HUES6 (cell line): ENCODE data around the gene SNX13.
"Not testable (repeated sequence)": the region's sequence is repeated elsewhere in the genome, so short reads cannot be mapped to it uniquely, and the experiment has no call there.

Experiments
- H3K27ac ChIP-seq: 2 replicates; pipeline ENCODE4 v1.7.0; 2013; ENCODE audit warnings: low read depth, mild to moderate bottlenecking, low read length, inconsistent platforms
- H3K27me3 ChIP-seq: 2 replicates; pipeline ENCODE4 v1.6.1; 2013; ENCODE audit warnings: low read length; ENCODE audit not compliant: control insufficient read depth, insufficient read depth
- H3K36me3 ChIP-seq: 2 replicates; pipeline ENCODE4 v1.6.1; 2013; ENCODE audit warnings: low read length; ENCODE audit not compliant: control insufficient read depth, insufficient read depth
- H3K4me1 ChIP-seq: 2 replicates; pipeline ENCODE4 v1.6.1; 2013; ENCODE audit warnings: low read length; ENCODE audit not compliant: control insufficient read depth, insufficient read depth
- H3K4me3 ChIP-seq: 2 replicates; pipeline ENCODE4 v1.5.1; 2013; ENCODE audit warnings: low read depth, low read length
- H3K9ac ChIP-seq: one replicate; pipeline ENCODE4 v1.6.1; 2013; ENCODE audit warnings: mild to moderate bottlenecking, low read length
- H3K9me3 ChIP-seq: 2 replicates; pipeline ENCODE4 v1.6.1; 2013; ENCODE audit warnings: low read depth, low read length; ENCODE audit not compliant: control insufficient read depth, insufficient read depth

SNX13 gene

DNA sequence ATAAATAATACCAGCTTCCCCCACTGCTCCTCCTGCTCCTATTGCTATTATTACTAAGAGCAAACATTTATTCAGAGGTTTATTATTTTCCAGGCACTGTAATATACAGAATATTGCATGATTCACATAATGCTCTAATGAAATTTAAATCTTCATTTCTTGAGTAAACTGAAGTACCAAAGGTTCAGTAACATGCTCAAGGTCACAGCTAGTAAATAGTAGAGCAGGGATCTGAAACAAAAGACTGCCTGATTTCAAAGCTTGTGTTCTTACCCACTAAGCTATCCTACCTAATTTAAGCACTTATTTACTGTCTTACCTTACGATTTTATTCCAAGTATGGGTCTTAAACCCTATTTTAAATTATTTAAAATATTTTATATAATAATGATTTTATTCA is 126.2 kb downstream of the SNX13 start:
- Histone ChIP-seq H3K4me1 (no peaks in the 10 kb centered on the region), H3K4me3 (no peak overlapping the region)

DNA sequence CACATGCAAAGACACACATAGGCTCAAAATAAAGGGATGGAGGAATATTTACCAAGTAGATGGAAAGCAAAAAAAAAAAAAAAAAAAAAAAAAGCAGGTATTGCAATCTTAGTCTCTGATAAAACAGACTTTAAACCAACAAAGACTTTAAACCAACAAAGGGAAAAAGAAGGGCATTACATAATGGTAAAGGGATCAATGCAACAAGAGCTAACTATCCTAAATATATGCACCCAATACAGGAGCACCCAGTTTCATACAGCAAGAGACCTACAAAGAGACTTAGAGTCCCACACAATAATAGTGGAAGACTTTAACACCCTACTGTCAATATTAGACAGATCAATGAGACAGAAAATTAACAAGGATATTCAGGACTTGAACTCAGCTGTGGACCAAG is 131.1 kb downstream of the SNX13 start:
- not testable (repeated sequence) for H3K9ac ChIP-seq, H3K4me3 ChIP-seq, H3K27me3 ChIP-seq, H3K27ac ChIP-seq, H3K9me3 ChIP-seq, H3K36me3 ChIP-seq
- peaks cover 14% of the 10 kb centered on the region for H3K4me1 ChIP-seq

More for the DNA sequence above, 126.2 kb downstream of the SNX13 start:
- H3K36me3 ChIP-seq: peaks cover 4% of the 10 kb centered on the region; the same call in 1 of the 2 replicates
- no peaks in the 10 kb centered on the region for H3K27me3 ChIP-seq
- no peak overlapping the region for H3K9ac ChIP-seq
- H3K27ac ChIP-seq: no peak overlapping the region
- H3K9me3 ChIP-seq: no peaks in the 10 kb centered on the region; the same call in 1 of the 2 replicates

DNA sequence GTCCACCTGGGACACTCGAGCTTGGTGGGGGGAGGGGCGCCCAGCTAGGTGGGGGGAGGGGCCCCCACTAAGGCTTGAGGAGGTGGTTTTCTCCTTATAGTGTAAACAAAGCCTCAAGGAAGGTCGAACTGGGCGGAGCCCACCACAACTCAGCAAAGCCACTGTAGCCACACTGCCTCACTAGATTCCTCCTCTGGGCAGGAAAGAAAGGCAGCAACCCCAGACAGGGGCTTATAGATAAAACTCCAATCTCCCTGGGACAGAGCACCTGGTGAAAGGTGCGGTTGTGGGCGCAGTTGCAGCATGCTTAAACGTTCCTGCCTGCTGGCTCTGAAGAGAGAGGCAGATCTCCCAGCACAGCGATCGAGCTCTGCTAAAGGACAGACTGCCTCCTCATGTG is 133.1 kb downstream of the SNX13 start:
- no peaks in the 10 kb centered on the region for H3K27me3 ChIP-seq
- no peak overlapping the region for H3K4me3 ChIP-seq
- no peaks in the 10 kb centered on the region for H3K9me3 ChIP-seq
- peaks cover 14% of the 10 kb centered on the region for H3K4me1 ChIP-seq
- peaks cover 2% of the 10 kb centered on the region; the same call in 1 of the 2 replicates for H3K36me3 ChIP-seq
- H3K27ac ChIP-seq: 0 out of 2 replicates have a peak overlapping the region, but pooled peaks have one; percentile 15
- H3K9ac ChIP-seq: no peak overlapping the region

DNA sequence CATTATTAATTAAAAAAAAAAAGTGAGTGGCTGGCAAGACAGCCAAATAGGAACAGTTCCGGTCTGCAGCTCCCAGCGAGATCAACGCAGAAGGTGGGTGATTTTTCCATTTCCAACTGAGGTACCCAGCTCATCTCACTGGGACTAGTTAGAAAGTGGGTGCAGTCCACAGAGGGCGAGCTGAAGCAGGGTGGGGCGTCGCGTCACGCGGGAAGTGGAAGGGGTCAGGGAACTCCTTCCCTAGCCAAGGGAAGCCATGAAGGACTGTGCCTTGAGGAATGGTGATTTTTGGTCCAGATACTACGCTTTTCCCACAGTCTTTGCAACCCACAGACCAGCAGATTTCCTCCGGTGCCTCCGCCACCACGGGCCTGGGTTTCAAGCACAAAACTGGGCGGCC is 133.7 kb downstream of the SNX13 start:
- H3K4me1 ChIP-seq: peaks cover 14% of the 10 kb centered on the region
- no peaks in the 10 kb centered on the region for H3K27me3 ChIP-seq
- peaks cover 2% of the 10 kb centered on the region; the same call in 1 of the 2 replicates for H3K36me3 ChIP-seq
- no peaks in the 10 kb centered on the region for H3K9me3 ChIP-seq
- H3K27ac ChIP-seq: peak overlapping the region; percentile 40; the same call in 1 of the 2 replicates
- H3K4me3 ChIP-seq: no peak overlapping the region
- H3K9ac ChIP-seq: no peak overlapping the region

DNA sequence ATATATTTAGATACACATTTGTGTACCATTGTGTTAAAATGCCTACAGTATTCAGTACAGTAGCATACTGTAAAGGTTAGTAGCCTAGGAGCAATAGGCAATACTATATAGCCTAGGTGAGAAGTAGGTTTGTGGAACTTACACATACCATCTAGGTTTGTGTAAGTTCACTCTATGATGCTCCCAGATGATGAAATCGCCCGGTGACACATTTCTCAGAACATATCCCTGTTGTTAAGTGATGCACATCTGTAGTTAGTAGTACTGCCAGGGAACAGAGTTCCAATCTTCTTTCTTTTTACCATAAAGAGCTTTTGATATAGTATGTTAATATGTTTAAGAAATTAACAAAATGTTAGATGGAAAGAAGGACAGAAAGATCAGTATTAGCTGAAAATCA is 138.2 kb downstream of the SNX13 start:
- H3K4me3 ChIP-seq: no peak overlapping the region
- no peaks in the 10 kb centered on the region for H3K9me3 ChIP-seq
- peaks cover 10% of the 10 kb centered on the region; the same call in 1 of the 2 replicates for H3K36me3 ChIP-seq
- H3K27ac ChIP-seq: no peak overlapping the region
- peaks cover 6% of the 10 kb centered on the region for H3K4me1 ChIP-seq
- no peaks in the 10 kb centered on the region for H3K27me3 ChIP-seq
- no peak overlapping the region for H3K9ac ChIP-seq

DNA sequence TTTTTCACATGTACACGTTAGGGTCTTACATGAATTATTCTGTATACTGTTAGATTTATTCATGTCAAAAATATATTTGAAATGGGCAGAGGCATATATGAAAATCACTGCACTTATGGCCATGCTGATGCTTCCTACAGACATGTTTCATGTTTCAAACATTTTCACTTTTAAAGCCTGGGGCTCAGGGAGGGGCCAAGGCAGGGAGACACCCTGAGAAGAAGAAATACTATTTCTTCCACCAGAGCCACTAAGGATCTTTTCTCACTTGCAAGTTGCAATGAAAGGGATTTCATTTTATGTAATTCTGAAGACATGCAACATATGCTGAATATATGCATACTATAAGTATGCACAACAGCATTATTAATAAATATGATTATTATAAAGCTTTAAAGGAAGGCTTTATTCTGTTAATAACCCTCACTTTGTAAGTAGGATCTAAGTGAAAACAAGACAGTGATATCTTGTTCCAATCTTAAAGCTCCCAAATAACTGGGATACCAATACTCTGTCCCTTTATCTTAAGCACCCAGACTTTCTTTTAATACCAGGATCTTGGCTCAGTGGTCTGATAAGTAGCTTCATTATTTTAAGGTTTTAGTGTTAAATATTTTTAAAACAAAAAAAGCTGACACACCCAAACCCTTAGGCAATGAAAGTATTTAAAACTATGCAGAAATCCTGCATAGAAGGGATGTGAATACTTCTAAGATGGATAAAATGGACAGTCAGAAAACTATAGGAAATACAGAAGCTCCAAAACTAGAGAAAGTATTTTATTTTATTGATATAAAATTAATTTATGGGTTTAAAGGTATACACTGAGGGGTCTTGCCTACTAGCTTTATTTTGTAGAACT is 148.0 kb downstream of the SNX13 start:
- Histone ChIP-seq H3K9ac (no peak overlapping the region), H3K4me3 (no peak overlapping the region), H3K4me1 (no peaks in the 10 kb centered on the region), H3K27me3 (no peaks in the 10 kb centered on the region), H3K36me3 (no peaks in the 10 kb centered on the region; the same call in 1 of the 2 replicates), H3K27ac (no peak overlapping the region), H3K9me3 (no peaks in the 10 kb centered on the region)

DNA sequence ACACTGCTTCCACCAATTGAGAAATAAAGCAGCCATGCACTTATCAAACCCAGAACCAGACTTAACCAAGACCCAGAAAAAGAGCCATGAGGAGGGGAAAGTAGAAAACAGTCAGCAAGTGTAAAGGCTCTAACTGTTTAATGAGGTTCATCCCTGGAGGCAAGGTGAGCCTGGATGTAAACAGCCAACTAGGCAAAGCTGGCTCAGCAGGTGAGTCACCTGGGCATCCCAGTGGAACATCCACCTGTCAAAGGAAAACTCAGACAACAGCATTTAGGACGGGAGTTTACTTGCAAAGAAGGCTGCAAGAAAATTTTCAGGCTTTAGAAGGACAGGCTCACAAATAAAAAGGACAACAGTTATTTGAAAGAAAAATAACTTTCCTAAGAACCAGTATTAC is 153.0 kb downstream of the SNX13 start:
- Histone ChIP-seq H3K9ac (no peak overlapping the region), H3K4me3 (no peak overlapping the region), H3K9me3 (no peaks in the 10 kb centered on the region), H3K4me1 (no peaks in the 10 kb centered on the region), H3K36me3 (no peaks in the 10 kb centered on the region), H3K27me3 (no peaks in the 10 kb centered on the region), H3K27ac (no peak overlapping the region)

DNA sequence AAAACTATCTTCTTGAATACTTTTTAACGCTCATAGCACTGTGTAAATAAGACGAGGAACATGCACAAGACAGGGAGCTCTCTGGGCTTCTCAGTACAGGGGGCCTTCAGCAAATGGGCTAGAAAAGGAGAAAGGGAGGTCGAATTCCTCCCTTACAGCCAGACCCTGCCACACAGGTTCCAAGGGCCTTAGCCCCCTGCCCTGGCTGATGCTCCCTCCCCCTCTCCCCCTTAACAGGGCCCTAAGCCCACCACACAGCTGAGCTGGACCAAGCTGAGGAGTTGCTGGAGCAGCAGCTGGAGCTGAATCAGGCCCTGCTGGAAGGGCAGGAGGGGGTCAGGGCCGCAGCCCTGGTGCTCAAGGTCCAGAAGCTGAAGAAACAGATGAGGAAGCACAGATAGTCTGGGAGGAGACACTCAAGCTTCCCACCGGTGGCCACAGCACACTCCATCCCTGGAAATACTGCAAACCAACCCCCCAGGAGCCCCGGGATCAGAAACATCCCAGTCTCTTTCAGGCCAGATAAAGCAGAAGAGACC is 153.9 kb downstream of the SNX13 start:
- Histone ChIP-seq H3K36me3 (no peaks in the 10 kb centered on the region), H3K9ac (no peak overlapping the region), H3K27me3 (no peaks in the 10 kb centered on the region), H3K9me3 (no peaks in the 10 kb centered on the region), H3K4me3 (no peak overlapping the region), H3K4me1 (no peaks in the 10 kb centered on the region), H3K27ac (no peak overlapping the region)

DNA sequence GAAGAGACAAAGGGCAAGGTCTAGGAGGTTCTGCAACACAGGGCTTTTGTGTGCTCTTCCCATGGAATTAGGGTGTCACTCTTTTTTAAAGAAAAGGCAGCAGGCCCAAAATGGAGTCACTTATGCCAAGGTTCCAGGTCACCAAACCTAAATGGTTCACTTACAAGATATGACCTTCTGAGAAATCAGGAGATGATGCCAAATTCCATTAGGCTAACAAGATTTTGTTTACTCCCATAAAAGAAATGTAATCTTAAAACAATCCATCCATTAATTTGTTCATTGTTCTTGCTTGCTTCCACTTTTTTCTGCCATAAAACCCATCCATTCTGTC is 158.1 kb downstream of the SNX13 start:
- no peaks in the 10 kb centered on the region for H3K9me3 ChIP-seq
- H3K27me3 ChIP-seq: no peaks in the 10 kb centered on the region
- no peak overlapping the region for H3K4me3 ChIP-seq
- H3K4me1 ChIP-seq: no peaks in the 10 kb centered on the region
- H3K36me3 ChIP-seq: no peaks in the 10 kb centered on the region
- H3K9ac ChIP-seq: no peak overlapping the region
- H3K27ac ChIP-seq: no peak overlapping the region

DNA sequence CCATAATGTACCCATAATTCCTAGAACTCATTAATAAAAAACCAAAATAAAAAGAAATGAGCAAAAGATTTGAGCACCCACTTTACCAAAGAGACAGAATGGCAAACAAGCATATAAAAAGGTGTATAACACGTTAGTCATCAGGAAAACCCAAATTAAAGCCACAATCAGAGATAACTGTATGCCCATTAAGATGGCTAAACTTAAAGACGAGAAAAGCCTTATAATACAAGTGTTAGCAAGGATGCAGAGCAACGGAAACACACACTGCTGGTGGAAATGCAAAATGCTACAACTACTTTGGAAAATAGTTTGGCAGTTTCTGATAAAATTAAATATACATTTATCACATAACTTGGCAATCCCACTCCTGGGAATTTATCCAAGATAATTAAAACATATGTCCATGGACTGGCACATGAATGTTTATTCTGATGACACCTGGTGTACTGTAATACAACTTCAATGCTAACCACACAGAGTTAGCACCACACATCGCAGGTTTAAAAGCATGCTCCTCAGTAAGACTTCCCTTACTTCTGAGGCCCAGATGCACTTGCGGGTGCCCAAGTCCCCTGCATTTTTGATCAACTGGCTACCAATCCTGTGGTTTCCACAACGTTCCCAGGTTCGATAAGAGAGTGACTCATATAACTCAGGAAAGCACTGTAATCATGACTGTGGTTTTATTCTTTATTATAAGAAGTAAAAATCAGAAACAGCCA is 158.6 kb downstream of the SNX13 start:
- Histone ChIP-seq H3K9ac (no peak overlapping the region), H3K4me1 (no peaks in the 10 kb centered on the region), H3K27me3 (no peaks in the 10 kb centered on the region), H3K27ac (no peak overlapping the region), H3K4me3 (no peak overlapping the region), H3K36me3 (no peaks in the 10 kb centered on the region), H3K9me3 (no peaks in the 10 kb centered on the region)

DNA sequence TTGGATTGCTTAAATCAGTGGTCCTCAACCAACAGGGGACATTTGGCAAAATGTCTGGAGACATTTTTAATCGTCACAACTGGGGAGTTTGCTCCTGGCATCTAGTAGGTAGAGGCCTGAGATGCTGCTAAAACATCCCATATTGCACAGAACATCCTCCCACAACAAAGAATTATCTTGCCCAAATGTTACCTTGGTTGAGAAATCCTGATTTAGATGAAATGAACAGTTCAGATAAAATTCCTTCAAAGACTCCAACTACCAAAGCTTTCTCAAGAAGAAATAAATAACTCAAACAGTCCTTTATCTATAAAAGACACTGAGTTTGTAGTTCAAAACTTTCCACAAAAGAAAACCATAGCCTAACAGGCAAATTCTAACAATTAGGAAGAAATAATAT is 160.9 kb downstream of the SNX13 start:
- Histone ChIP-seq H3K4me3 (no peak overlapping the region), H3K36me3 (no peaks in the 10 kb centered on the region)

More for the DNA sequence above, 160.9 kb downstream of the SNX13 start:
- H3K9ac ChIP-seq: no peak overlapping the region
- no peaks in the 10 kb centered on the region for H3K4me1 ChIP-seq
- H3K9me3 ChIP-seq: no peaks in the 10 kb centered on the region
- no peak overlapping the region for H3K27ac ChIP-seq
- H3K27me3 ChIP-seq: no peaks in the 10 kb centered on the region
